ENCODE results near the gene MRPL9. TPM values are rescaled to one million over a fixed set of nuclear protein-coding genes. Genes with fewer than 3 reads are reported as not detected.
"Not testable (repeated sequence)": the region's sequence is repeated elsewhere in the genome, so short reads cannot be mapped to it uniquely, and the experiment has no call there.

MRPL9 gene
- total and polyA plus RNA-seq, 5 donors from 2014 or later = 87.5 to 179 (median 165) TPM

GRCh38 chr1:151782026-151782425, 18.7 kb upstream of the MRPL9 start:
- peaks cover 32% of the 10 kb centered on the region for H3K36me3 ChIP-seq (ENCODE audit: control insufficient read depth, insufficient read depth, low read length)
- H3K4me3 Mint-ChIP-seq; H3K9me3 ChIP-seq (ENCODE audit: control insufficient read depth in 2 of 2, low read length in 2 of 2); H3K4me3 ChIP-seq (ENCODE audit: low read depth, low read length); H3K27ac Mint-ChIP-seq; H3K9me3 Mint-ChIP-seq; H3K4me1 Mint-ChIP-seq; H3K27me3 Mint-ChIP-seq; H3K27ac ChIP-seq (ENCODE audit: insufficient read depth, low read length, poor library complexity, severe bottlenecking); H3K4me1 ChIP-seq (ENCODE audit: control insufficient read depth, insufficient read depth, low read length, poor library complexity, severe bottlenecking); DNase-seq; ATAC-seq (ENCODE audit: low read depth in 2 of 2); H3K27me3 ChIP-seq (ENCODE audit: control insufficient read depth, insufficient read depth, low read length): not testable (repeated sequence)
- H3K36me3 Mint-ChIP-seq = peaks cover 26% of the 10 kb centered on the region

- not testable (repeated sequence) for H3K27me3 Mint-ChIP-seq
Measured at GRCh38 chr1:151780736-151781135, 17.4 kb upstream of the MRPL9 start.

GRCh38 chr1:151779852-151780251, 16.6 kb upstream of the MRPL9 start:
- Mint-ChIP-seq H3K9me3 (no peaks in the 10 kb centered on the region), H3K27ac (no peak overlapping the region), H3K4me1 (no peaks in the 10 kb centered on the region), H3K36me3 (peaks cover 38% of the 10 kb centered on the region), H3K4me3 (no peak overlapping the region), H3K27me3 (no peaks in the 10 kb centered on the region)
- no peak overlapping the region for H3K4me3 ChIP-seq (ENCODE audit: low read depth, low read length)
- ATAC-seq (ENCODE audit: low read depth in 2 of 2) (no peak), DNase-seq (no peak)
- peaks cover 52% of the 10 kb centered on the region for H3K36me3 ChIP-seq (ENCODE audit: control insufficient read depth, insufficient read depth, low read length)
- H3K9me3 ChIP-seq (ENCODE audit: control insufficient read depth in 2 of 2, low read length in 2 of 2) = no peaks in the 10 kb centered on the region
- no peaks in the 10 kb centered on the region for H3K27me3 ChIP-seq (ENCODE audit: control insufficient read depth, insufficient read depth, low read length)
- no peak overlapping the region for H3K27ac ChIP-seq (ENCODE audit: insufficient read depth, low read length, poor library complexity, severe bottlenecking)
- no peaks in the 10 kb centered on the region for H3K4me1 ChIP-seq (ENCODE audit: control insufficient read depth, insufficient read depth, low read length, poor library complexity, severe bottlenecking)

More at GRCh38 chr1:151780736-151781135, 17.4 kb upstream of the MRPL9 start:
- not testable (repeated sequence) for ATAC-seq (ENCODE audit: low read depth in 2 of 2); DNase-seq; H3K27ac Mint-ChIP-seq; H3K4me3 ChIP-seq (ENCODE audit: low read depth, low read length); H3K4me1 Mint-ChIP-seq; H3K27me3 ChIP-seq (ENCODE audit: control insufficient read depth, insufficient read depth, low read length); H3K9me3 Mint-ChIP-seq; H3K27ac ChIP-seq (ENCODE audit: insufficient read depth, low read length, poor library complexity, severe bottlenecking); H3K4me1 ChIP-seq (ENCODE audit: control insufficient read depth, insufficient read depth, low read length, poor library complexity, severe bottlenecking); H3K4me3 Mint-ChIP-seq; H3K9me3 ChIP-seq (ENCODE audit: control insufficient read depth in 2 of 2, low read length in 2 of 2)
- peaks cover 29% of the 10 kb centered on the region for H3K36me3 Mint-ChIP-seq
- peaks cover 44% of the 10 kb centered on the region for H3K36me3 ChIP-seq (ENCODE audit: control insufficient read depth, insufficient read depth, low read length)

GRCh38 chr1:151777317-151777716, 14.0 kb upstream of the MRPL9 start:
- Histone ChIP-seq H3K36me3 (ENCODE audit: control insufficient read depth, insufficient read depth, low read length) (peaks cover 68% of the 10 kb centered on the region), H3K27me3 (ENCODE audit: control insufficient read depth, insufficient read depth, low read length) (no peaks in the 10 kb centered on the region), H3K9me3 (ENCODE audit: control insufficient read depth in 2 of 2, low read length in 2 of 2) (no peaks in the 10 kb centered on the region), H3K4me3 (ENCODE audit: low read depth, low read length) (no peak overlapping the region), H3K4me1 (ENCODE audit: control insufficient read depth, insufficient read depth, low read length, poor library complexity, severe bottlenecking) (no peaks in the 10 kb centered on the region), H3K27ac (ENCODE audit: insufficient read depth, low read length, poor library complexity, severe bottlenecking) (no peak overlapping the region)
- DNase-seq (no peak), ATAC-seq (ENCODE audit: low read depth in 2 of 2) (no peak)
- H3K27me3 Mint-ChIP-seq = no peaks in the 10 kb centered on the region
- no peaks in the 10 kb centered on the region for H3K9me3 Mint-ChIP-seq
- peaks cover 45% of the 10 kb centered on the region for H3K36me3 Mint-ChIP-seq
- no peak overlapping the region for H3K27ac Mint-ChIP-seq
- H3K4me3 Mint-ChIP-seq = no peak overlapping the region
- peaks cover 0 to 3% (median 0%) of the 10 kb centered on the region in 4 donors for H3K4me1 Mint-ChIP-seq

GRCh38 chr1:151776665-151777062, 13.4 kb upstream of the MRPL9 start:
- Histone ChIP-seq H3K4me1 (ENCODE audit: control insufficient read depth, insufficient read depth, low read length, poor library complexity, severe bottlenecking) (no peaks in the 10 kb centered on the region), H3K27me3 (ENCODE audit: control insufficient read depth, insufficient read depth, low read length) (no peaks in the 10 kb centered on the region), H3K36me3 (ENCODE audit: control insufficient read depth, insufficient read depth, low read length) (peaks cover 64% of the 10 kb centered on the region), H3K9me3 (ENCODE audit: control insufficient read depth in 2 of 2, low read length in 2 of 2) (no peaks in the 10 kb centered on the region), H3K4me3 (ENCODE audit: low read depth, low read length) (no peak overlapping the region), H3K27ac (ENCODE audit: insufficient read depth, low read length, poor library complexity, severe bottlenecking) (no peak overlapping the region)
- Mint-ChIP-seq H3K4me1 (peaks cover 0 to 4% (median 0%) of the 10 kb centered on the region in 4 donors), H3K27me3 (no peaks in the 10 kb centered on the region), H3K9me3 (no peaks in the 10 kb centered on the region), H3K4me3 (no peak overlapping the region), H3K36me3 (peaks cover 46% of the 10 kb centered on the region), H3K27ac (no peak overlapping the region)
- DNase-seq (no peak), ATAC-seq (ENCODE audit: low read depth in 2 of 2) (no peak)

GRCh38 chr1:151775894-151776664, 12.8 kb upstream of the MRPL9 start:
- no peaks in the 10 kb centered on the region for H3K27me3 ChIP-seq (ENCODE audit: control insufficient read depth, insufficient read depth, low read length)
- Mint-ChIP-seq H3K36me3 (peaks cover 45% of the 10 kb centered on the region), H3K4me3 (no peak overlapping the region), H3K27ac (no peak overlapping the region), H3K27me3 (no peaks in the 10 kb centered on the region), H3K9me3 (no peaks in the 10 kb centered on the region), H3K4me1 (peaks cover 0 to 4% (median 0%) of the 10 kb centered on the region in 4 donors)
- H3K27ac ChIP-seq (ENCODE audit: insufficient read depth, low read length, poor library complexity, severe bottlenecking) = no peak overlapping the region
- H3K36me3 ChIP-seq (ENCODE audit: control insufficient read depth, insufficient read depth, low read length) = peaks cover 63% of the 10 kb centered on the region
- no peaks in the 10 kb centered on the region for H3K9me3 ChIP-seq (ENCODE audit: control insufficient read depth in 2 of 2, low read length in 2 of 2)
- no peak overlapping the region for H3K4me3 ChIP-seq (ENCODE audit: low read depth, low read length)
- H3K4me1 ChIP-seq (ENCODE audit: control insufficient read depth, insufficient read depth, low read length, poor library complexity, severe bottlenecking) = no peaks in the 10 kb centered on the region
- DNase-seq (no peak), ATAC-seq (ENCODE audit: low read depth in 2 of 2) (no peak)

GRCh38 chr1:151774256-151774922, 11.1 kb upstream of the MRPL9 start:
- no peak for ATAC-seq (ENCODE audit: low read depth in 2 of 2)
- no peak overlapping the region for H3K27ac ChIP-seq (ENCODE audit: insufficient read depth, low read length, poor library complexity, severe bottlenecking)
- no peaks in the 10 kb centered on the region for H3K4me1 ChIP-seq (ENCODE audit: control insufficient read depth, insufficient read depth, low read length, poor library complexity, severe bottlenecking)
- Mint-ChIP-seq H3K36me3 (peaks cover 43% of the 10 kb centered on the region), H3K27ac (no peak overlapping the region), H3K27me3 (no peaks in the 10 kb centered on the region), H3K4me3 (no peak overlapping the region), H3K9me3 (no peaks in the 10 kb centered on the region), H3K4me1 (peaks cover 0 to 4% (median 0%) of the 10 kb centered on the region in 4 donors)
- no peak overlapping the region for H3K4me3 ChIP-seq (ENCODE audit: low read depth, low read length)
- H3K27me3 ChIP-seq (ENCODE audit: control insufficient read depth, insufficient read depth, low read length) = no peaks in the 10 kb centered on the region
- DNase-seq = no peak
- H3K36me3 ChIP-seq (ENCODE audit: control insufficient read depth, insufficient read depth, low read length) = peaks cover 56% of the 10 kb centered on the region
- no peaks in the 10 kb centered on the region for H3K9me3 ChIP-seq (ENCODE audit: control insufficient read depth in 2 of 2, low read length in 2 of 2)

GRCh38 chr1:151773702-151774101, 10.4 kb upstream of the MRPL9 start:
- no peak overlapping the region for H3K4me3 Mint-ChIP-seq
- Histone ChIP-seq H3K9me3 (ENCODE audit: control insufficient read depth in 2 of 2, low read length in 2 of 2) (no peaks in the 10 kb centered on the region), H3K36me3 (ENCODE audit: control insufficient read depth, insufficient read depth, low read length) (peaks cover 49% of the 10 kb centered on the region), H3K4me1 (ENCODE audit: control insufficient read depth, insufficient read depth, low read length, poor library complexity, severe bottlenecking) (no peaks in the 10 kb centered on the region), H3K27ac (ENCODE audit: insufficient read depth, low read length, poor library complexity, severe bottlenecking) (no peak overlapping the region), H3K4me3 (ENCODE audit: low read depth, low read length) (no peak overlapping the region), H3K27me3 (ENCODE audit: control insufficient read depth, insufficient read depth, low read length) (no peaks in the 10 kb centered on the region)
- no peaks in the 10 kb centered on the region for H3K27me3 Mint-ChIP-seq
- peaks cover 0 to 4% (median 0%) of the 10 kb centered on the region in 4 donors for H3K4me1 Mint-ChIP-seq
- H3K27ac Mint-ChIP-seq = no peak overlapping the region
- ATAC-seq (ENCODE audit: low read depth in 2 of 2) = no peak
- no peaks in the 10 kb centered on the region for H3K9me3 Mint-ChIP-seq
- no peak for DNase-seq
- peaks cover 36% of the 10 kb centered on the region for H3K36me3 Mint-ChIP-seq
